Endothelial cell of hepatic sinusoid (primary cell): ENCODE results near the gene CALHM3.

Experiments
- in situ Hi-C: cut with HindIII; loops from 2 replicates; pipeline ENCODE4 v1.10.0; 2017; ENCODE audit warnings: low sequenced_read_pairs

Gene CALHM3

DNA sequence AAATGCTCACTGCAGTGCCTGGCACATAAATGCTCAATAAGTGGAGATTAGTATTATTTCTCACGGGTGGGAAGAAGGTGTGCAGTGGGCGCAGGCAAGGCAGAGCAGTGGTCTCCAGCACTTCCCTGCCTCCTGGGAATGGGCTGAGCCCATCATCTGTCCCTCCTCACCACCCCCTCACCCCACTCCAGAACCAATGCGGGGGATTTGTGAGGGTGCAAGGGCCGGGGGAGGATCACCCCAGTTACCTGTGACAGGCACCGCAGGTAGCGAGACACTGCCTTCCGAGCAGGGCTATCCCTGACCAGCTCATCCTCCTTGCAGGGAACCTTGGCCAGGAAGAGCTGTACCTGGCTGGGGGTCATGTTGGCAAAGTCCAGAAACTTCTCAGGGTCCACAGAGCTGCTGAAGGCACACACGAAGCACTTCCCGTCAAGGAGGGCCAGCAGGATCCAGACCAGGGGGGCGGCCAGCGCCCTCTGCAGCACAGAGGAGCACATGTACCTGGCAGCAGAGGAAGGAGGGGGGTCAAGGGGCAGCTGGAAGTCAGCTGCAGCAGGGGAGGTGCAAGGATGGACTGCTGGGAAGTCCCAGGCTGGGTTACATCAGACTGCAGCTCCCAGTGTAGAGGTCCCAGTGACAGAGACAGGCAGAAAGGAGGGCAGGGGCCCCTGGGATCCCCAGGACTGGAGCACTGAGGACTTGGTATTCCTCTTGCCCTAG lies 2.8 kb downstream of the CALHM3 start:
- in situ Hi-C loops, result loop anchor here (10.0 kb wide), 1 partner anchor 61 kb away; no protein-coding TSS in a partner anchor

DNA sequence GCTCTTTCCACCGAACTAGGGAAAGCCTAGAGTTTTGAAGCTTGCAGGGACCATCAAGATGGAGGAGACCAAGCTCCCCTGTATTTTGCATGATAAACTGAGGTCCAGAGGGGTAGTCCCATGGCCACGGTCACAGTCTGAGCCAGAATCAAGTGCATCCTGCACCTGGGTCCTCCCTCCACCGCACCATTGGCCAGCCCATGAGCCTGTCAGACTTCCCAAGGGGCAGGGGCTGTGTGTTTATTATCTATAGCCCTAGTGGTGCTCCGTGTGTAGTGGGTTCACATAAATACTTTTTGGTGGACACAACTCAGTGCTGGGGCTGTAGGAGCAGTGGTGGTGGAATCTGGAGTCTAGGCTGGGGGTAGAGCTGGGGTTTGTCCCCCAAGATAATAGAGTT lies 3.6 kb downstream of the CALHM3 start:
- in situ Hi-C loops, result loop anchor here (10.0 kb wide), 1 partner anchor 61 kb away; no protein-coding TSS in a partner anchor

DNA sequence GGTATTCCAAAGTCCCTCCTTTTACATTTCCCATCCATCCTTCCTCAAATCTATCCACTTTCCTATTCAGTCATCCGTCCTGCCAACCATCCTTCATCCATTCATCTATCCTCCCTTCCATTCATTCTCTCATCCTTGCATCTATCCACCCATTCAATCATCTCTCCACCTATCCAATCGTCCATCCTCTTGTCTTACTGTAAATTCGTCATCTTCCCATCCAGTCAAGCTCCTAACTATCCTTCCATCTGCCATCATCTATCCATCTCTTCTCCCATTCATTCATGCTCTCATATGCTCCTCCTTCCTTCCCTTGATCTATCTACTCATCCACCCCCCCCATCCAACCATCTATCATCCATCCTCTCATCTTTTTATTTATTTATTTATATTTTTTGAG lies 5.0 kb downstream of the CALHM3 start:
- in situ Hi-C loops, result loop anchor here (10.0 kb wide), 1 partner anchor 59 kb away; no protein-coding TSS in a partner anchor

DNA sequence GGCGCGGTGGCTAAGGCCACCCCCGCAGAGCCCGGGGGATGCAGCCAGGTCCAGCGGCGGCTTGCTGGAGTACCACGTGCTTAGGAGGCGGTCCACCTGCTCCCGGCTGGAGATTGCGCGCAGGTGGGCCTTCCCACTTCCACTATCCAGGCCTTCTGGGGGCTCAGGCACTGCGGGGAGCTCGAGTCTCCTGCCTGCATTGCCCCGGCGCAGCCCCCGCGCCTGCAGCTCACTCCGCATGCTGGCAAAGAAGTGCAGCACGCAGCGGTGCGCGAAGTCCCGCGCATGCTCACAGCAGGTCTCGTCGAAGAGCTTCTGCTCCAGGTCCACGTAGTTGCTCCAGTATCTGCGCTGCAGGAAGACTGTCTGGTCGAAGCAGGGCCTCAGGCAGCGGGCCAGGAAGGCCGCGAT lies 5.8 kb downstream of the CALHM3 start:
- in situ Hi-C loops, result loop anchor here (10.0 kb wide), 1 partner anchor 58 kb away; no protein-coding TSS in a partner anchor

DNA sequence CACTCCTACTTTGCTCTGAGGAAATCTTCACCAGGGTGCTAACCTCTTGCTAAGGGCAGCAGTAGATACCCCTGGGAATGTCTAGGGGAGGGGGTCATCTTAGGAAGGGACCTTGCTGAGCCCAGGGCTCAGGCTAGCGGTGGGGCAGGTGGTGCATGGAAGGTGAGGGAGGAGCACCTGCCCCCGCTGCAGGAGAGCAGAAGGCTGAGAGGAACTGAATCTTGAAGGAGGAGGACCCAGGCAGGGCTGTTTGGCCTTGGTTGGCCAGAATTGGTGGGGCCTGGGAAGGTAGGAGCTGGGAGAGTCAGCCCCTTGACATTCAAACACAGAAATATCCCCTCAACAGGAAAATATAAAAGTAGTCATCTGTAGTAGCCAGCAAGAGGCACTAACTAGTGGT lies 7.0 kb downstream of the CALHM3 start:
- in situ Hi-C loops, result loop anchor here (10.0 kb wide), 1 partner anchor 57 kb away; no protein-coding TSS in a partner anchor

DNA sequence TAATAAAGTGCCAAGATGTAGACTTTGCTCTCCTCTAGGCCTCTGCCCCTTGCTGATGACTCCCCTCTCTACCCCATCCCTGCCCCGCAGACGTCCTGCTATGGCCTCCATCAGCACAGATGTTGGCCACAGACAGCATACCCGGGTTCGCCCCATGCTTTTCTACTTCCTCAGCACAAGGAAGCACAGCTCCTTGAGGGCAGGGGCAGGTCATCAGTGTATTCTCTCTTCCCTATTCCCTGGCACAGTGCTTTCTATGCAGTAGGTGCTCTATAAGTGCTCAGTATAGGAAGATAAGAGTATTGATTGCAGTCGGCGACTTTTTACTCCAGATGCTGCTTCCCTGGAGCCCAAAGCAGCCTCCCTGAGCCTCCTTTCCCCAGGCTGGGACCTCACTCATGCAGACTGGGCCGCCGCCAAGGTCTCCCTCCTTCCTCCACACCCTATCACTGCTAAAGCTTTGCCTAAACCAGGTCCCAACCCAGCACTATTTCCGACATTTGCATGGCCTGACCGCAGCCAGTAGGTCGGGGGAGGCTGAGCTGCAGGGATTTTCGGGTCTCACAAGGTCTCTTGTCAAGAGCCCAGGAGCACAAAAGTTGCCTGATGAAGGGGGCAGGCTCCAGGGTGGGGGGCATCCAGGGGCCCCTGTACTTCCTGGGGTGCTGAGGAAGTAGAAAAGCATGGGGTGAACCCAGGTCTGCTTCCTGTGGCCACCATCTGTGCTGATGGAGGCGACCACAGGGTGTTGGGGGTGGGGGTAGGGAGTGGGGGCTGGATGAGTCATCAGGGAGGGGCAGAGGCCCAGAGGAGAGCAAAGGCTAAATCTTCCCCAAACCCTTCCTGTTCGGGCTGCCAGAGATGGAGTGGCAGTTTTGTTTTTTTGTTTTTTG lies 8.0 kb downstream of the CALHM3 start:
- in situ Hi-C loops, result loop anchor here (10.0 kb wide), 1 partner anchor 56 kb away; no protein-coding TSS in a partner anchor

DNA sequence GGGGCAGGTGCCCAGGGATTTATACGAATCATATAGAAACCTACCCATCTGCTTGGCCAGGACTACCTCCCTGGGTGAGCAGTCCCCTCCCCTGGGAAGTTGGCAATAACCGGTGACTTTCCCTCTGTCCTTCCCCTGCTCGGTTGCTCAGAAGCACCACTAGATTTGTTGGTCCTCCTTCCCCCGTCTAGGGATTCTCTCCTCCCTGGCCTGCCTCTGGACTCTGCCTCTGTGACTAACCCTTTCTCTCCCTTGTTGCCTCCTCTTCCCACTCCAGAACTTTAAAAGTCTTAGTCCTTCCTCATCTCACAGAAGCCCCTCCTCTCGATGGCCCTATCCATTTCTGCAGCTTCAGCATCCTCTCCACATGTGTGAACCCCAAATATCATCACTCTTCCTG lies 9.8 kb downstream of the CALHM3 start:
- in situ Hi-C loops, result no loop called here

DNA sequence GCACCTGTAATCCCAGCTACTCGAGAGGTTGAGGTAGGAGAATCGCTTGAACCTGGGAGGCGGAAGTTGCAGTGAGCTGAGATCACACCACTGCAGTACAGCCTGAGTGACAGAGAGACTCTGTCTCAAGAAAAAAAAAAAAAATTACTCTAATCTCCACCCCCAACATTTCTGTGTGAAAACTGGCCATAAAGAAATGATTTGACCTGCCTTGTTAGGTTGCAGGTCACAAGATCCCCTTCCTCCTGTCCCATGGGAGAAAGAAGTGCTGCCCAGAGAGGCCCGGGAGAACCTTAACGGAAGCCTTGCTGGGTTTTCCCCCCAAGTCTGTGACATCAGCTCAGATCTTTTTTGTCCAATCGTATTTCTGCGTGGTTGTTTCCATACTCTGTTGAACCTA lies 11.6 kb downstream of the CALHM3 start:
- in situ Hi-C loops, result no loop called here

DNA sequence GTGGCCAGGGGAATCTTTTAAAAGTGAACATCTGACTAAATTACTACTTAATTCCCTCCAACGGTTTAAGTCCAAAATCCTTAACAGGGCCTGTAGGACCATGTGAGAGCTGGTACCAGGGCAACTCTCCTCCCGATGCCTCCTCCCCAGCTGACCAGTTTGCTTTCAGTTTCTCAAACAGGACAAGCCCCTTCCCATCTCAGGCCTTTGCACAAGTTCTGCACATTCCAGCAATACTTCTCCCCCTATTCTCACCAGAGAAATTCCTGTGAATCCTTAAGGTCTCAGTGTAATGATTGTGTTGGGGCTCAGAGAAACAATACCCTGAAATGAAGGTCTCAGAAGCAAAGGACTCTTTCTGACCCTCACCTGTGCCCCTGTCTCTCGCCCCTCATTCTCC lies 12.3 kb downstream of the CALHM3 start:
- in situ Hi-C loops, result no loop called here

DNA sequence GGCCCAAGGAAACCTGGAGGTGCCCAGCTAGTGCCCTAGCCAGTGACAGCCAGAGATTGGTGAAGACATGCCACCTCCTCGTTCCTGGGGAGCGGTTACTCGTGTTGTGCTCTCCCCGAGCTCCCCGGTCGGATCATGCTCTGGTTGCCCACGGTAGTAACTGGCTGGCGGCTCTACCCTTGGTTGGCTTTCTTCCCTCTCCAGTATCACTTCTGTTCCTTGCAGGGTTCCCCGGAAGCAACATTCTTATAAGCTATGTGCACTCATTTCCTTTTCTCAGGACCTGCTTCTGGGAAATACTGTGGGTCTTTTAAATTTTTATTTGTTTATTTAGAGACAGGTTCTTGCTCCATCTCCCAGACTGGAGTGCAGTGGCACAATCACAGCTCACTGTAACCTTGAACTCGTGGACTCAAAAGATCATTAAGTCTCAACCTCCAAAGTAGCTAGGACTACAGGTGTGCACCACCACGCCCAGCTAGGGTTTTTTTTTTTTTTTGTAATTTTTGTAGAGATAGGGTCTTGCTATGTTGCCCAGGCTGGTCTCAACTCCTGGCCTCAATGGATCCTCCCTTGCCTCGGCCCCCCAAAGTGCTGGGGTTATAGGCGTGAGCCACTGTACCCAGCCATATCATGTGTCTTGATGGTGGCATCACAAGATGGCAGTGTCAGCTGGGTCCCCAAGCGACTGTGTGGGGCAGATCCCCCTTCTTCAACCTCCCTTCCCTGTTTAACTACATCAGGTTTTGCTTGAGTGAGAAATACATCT lies 13.4 kb downstream of the CALHM3 start:
- in situ Hi-C loops, result no loop called here

DNA sequence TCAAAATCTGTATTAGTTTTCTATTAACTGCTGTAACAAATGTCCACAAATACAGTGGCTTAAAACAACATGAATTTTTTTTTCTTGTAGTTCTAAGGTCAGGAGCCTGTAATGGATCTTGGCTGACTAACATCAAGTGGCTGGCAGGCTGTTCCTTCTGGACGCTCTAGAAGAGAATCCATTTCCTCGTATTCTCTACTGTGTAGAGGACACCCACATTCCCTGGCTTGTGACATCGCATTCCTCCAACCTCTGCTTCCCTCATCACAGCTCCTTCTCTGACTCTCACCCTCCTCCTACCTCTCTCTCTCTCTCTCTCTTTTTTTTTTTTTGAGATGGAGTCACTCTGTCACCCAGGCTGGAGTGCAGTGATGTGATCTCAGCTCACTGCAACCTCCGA lies 15.5 kb downstream of the CALHM3 start:
- in situ Hi-C loops, result no loop called here

DNA sequence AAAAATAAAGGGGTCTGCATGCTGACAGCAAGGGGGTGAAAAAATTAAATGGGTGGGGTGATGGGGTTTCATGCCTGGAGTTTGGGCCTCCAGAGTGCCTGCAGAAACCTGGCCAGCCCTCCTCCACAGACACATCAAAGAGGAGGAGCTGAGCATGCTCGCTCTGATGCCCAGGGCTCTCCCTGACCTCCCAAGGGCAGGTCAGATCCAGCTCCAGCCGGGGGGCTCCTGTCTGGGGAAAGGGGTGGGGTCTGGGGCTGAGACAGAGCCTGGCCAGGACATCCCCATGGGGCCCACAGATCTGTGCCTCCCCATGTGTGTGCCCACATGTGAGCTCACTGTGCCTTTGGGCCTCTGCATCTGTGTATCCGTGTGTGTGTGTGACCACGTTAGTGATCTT lies 19.4 kb downstream of the CALHM3 start:
- in situ Hi-C loops, result no loop called here

DNA sequence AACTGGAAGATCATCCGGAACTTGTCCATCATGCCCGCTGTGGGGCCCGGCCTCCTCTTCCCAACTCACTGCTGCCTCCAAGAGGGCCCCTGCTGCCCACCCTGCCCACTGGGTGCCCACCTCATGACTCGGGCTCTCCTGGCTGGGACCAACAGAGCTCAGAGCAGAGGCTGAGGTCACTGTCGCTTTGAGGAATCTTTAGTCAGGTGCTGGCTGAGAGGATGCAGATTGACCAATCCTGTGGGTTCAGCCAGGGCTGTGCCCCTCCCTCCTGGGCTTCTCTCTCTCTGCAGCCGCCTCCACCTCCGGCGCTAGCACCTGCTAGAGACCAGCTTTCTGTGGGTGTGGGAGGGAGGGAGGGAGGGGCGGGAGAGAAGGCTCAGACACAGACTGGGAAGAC lies 20.3 kb downstream of the CALHM3 start, which contains the start of gene CALHM1:
CALHM1 (minus strand) TSS at position 181 of the 400 bp plus-strand sequence; CDS start at position 32, 149 bp downstream.
- in situ Hi-C loops, result no loop called here

DNA sequence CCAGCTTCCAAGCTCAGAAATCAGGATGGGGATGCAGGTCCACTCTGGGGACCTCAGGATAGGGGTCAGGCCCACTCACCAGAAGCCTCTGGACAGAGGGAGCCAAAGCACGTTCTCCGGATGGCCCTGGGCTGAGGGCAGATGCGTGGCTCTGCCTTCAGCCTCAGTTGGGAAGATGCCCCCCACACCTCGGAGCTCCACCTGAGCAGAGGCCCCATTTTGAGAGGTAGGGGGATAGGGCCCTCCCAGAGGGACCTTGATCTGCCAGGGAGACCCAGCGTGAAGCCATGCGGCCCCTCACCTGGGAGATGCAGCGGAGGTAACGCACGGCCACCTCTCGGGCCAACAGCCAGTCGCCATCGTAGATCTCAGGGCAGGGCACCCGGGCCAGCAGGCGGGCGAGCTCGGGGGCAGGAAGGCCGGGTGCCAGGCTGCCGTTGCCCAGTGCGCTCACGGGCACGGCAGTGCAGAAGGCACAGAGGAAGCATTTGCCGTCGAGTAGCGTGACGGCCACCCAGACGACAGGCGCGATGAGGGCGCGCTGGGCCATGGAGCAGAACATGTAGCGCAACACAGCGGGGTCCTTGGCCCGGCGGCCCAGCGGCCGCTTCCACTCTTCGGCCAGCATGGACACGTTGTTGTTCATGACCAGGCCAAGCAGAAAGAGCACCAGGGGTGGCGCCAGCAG lies 21.0 kb downstream of the CALHM3 start:
- in situ Hi-C loops, result no loop called here

DNA sequence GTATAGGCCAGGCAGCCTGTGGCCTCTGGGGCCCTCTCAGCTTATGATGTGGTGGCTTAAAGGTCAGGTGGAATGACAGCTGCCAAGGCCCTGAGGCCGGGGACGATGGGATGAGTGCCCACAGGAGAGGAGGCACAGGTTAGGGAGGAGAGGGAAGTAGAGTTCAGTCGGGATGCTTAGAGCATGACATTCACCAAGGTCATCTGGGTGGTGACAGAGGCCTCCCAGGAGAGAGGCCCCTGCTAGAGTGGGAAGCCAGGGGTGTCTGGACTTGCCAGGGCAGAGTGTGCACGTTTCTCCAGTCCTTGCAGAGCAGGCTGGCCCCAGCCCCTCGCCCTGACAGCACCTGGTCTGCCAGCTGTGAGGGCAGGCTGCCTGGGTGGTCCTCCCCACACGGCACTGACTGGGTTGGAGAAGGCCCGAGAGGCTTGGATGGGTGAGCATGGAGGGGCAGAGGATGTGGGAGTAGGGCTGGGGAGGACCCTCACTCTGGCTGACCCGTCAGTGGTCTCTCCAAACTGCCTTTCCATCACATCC lies 21.8 kb downstream of the CALHM3 start:
- in situ Hi-C loops, result no loop called here

DNA sequence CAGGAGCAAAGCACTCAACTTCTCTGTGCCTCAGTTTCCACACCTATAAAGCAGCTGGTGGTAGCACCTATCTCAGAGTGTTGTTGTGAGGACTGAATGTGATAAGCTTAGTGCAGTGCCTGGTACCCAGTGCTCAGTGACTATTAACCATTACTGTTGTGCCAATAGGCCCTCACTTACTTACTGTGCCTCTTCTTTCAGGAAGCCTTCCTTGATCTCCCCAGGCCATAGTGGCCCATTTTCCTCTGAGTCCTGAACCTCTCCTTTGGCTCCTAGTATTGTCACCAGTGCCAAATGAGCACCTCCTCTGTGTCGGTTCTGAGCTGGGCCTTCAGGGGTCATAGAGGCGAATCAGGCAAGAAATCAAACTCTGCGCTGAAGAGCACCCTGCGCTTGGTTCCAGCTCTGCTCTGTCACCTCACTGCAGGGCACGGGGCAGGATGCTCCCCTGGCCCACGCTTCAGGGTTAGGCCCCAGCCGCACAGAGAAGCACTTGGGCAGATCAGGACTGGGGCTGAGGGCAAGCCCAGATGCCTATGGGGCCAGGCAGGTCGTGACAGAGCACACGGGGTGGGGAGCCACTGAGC lies 22.9 kb downstream of the CALHM3 start:
- in situ Hi-C loops, result no loop called here

DNA sequence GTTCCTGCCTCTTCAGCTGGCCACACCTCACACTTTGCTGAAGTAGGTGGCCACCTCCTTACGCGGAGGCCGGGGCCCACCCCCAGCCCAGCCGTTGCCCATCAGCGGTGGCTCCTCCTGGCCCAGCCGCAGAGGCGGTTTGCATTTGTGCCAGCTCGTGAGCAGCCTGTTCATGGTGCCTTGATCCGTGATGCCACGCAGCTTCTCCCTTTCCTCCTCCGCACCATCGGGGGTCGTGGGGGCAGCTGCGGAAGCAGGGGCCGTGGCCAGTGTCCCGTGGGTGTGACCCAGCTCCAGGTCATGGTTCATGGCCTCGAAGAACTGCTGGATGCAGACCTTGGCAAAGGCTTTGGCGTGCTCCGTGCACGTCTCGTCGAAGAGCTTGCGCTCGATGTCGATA lies 23.8 kb downstream of the CALHM3 start:
- in situ Hi-C loops, result no loop called here

DNA sequence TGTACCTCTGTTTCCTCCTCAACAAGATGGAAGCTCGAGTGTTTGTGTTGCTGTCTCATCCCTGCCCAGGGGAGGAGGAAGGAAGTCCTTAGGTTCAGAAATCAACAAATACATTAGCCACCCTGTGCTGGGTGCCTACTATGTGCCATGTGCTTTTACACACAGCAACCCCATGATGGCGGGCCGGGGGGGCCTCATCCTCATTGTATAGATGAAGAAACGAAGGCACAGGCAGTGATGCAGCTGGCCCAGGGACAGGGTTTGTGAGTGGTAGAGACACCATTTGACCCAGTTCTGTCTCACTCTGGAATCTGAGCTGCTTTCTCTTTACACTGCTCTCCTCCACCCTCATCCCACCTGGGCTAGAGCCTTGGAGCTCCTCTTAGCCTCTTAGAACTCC lies 25.0 kb downstream of the CALHM3 start:
- in situ Hi-C loops, result no loop called here

DNA sequence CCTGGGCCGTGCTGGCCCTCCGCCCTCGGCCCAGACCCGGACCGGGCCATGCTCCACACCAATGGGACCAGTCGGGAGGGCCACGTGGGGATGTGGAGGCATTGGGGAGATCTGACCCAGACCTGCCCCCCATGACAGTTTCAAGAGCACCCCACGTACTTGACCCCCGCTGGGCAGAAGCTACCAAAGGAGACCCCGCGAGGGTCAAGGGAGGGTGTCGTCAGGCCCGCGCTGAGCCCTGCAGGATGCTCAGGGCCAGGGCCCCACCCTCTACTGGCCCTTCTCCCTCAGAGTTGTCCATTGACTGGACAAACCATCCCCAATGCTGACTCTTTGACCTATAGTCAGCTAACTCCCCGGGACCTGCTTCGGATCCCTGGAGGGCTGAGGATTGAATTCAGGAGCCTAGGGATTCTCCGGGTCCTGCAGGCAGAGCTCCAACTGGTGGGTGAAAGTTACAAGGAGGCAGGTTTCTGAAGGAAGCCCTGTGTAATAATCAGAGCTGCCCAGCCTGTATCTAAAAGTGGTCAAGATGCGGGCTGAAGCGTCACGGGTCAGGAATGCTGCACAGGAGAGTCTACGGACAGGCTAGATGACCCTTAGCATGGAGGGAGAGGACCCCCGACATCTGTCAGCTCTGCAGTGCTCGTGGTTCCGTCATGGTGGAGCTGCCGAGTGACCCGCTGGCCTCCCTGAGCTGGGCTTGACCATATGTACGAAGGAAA lies 26.4 kb downstream of the CALHM3 start:
- in situ Hi-C loops, result no loop called here
